Peyer's patch (tissue), 4 donors: ENCODE measurements around the gene NDFIP2.

Experiments
- CTCF ChIP-seq, 6 experiments: fragments of 450-650 bp in 4 of 6; fragments of 200-600 bp in 2 of 6; sonication (generic) in 1 of 6; IDR thresholded peaks; one replicate each; pipeline ENCODE4 v1.5.1; 2017 to 2019; ENCODE audit warnings: antibody characterized with exemption in 6 of 6, mild to moderate bottlenecking in 3 of 6, moderate library complexity in 1 of 6
- POLR2A ChIP-seq, 2 donors: fragments of 450-650 bp; IDR thresholded peaks; one replicate each; pipeline ENCODE4 v1.5.1; 2017; ENCODE audit warnings: antibody characterized with exemption in 2 of 2, mild to moderate bottlenecking in 2 of 2, moderate library complexity in 2 of 2

DNA sequence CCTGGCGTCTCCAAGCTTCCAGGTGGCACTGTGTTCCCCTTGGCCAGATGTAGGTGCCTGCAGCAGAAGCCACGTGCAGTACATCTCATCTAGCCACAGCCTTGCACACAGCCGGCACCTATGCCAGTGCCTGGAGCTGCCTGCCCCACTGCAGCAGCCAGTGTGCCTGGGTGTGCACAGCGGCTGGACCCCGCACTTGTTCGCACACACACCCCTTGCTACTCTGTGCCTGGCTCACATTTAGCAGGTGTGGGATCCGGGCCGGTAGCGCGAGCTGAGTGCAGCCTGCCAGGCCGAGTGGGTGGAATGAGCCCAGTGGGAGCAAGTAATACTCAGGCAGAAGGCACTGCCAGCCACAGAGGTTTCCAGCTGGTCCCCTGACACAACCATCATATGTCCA, 48.0 kb upstream of the NDFIP2 start:
- TF ChIP-seq CTCF (IDR thresholded peaks at IDR 0.05) = no peak
- no peak for TF ChIP-seq POLR2A (IDR thresholded peaks at IDR 0.05)
